Vagina (tissue), 2 donors: Measurements from ENCODE around the gene POLR2E. TPM values are rescaled to one million over a fixed set of nuclear protein-coding genes. Genes with fewer than 3 reads are reported as not detected.
A peak's percentile ranks its signal among the peaks of the same experiment; 100 is the strongest.

Experiments used
- DNase-seq, 2 donors: peaks; one replicate each; pipeline ENCODE4 v3.0.0-alpha.2; 2017; ENCODE audit errors: extremely low spot score in 2 of 2
- H3K27ac ChIP-seq: fragments of 200-600 bp; sonication (generic); one replicate; pipeline ENCODE4 v1.5.1; 2019
- H3K27me3 ChIP-seq: fragments of 200-600 bp; sonication (generic); one replicate; pipeline ENCODE4 v1.5.1; 2019
- H3K36me3 ChIP-seq, 2 donors: fragments of 200-600 bp; sonication (generic); one replicate each; pipeline ENCODE4 v1.5.1; 2017 to 2019
- H3K4me1 ChIP-seq: fragments of 200-600 bp; sonication (generic); one replicate; pipeline ENCODE4 v1.5.1; 2019
- H3K4me3 ChIP-seq, 2 donors: fragments of 200-600 bp; sonication (generic); 1 replicate in 1 of 2; 2 replicates in 1 of 2; pipeline ENCODE4 v1.5.1; 2016 to 2019
- H3K9me3 ChIP-seq: fragments of 200-600 bp; sonication (generic); one replicate; pipeline ENCODE4 v1.5.1; 2019
- CTCF ChIP-seq, 3 experiments: fragments of 450-650 bp in 2 of 3; fragments of 200-600 bp in 1 of 3; sonication (generic) in 1 of 3; IDR thresholded peaks; one replicate each; pipeline ENCODE4 v1.5.1; 2017 to 2019; ENCODE audit warnings: antibody characterized with exemption in 3 of 3, mild to moderate bottlenecking in 2 of 3, moderate library complexity in 2 of 3
- POLR2A ChIP-seq, 2 donors: fragments of 450-650 bp; IDR thresholded peaks; one replicate each; pipeline ENCODE4 v1.6.1; 2017; ENCODE audit warnings: antibody characterized with exemption in 2 of 2, mild to moderate bottlenecking in 2 of 2, moderate library complexity in 2 of 2
- POLR2AphosphoS5 ChIP-seq, 2 donors: sonication (generic); formaldehyde crosslinking; IDR thresholded peaks; one replicate each; pipeline ENCODE4 v1.9.0; 2017; ENCODE audit warnings: antibody characterized with exemption in 2 of 2, mild to moderate bottlenecking in 2 of 2, low read depth in 1 of 2; ENCODE audit not compliant: insufficient read depth in 1 of 2
- intact Hi-C: fragments of 100-400 bp; cut with DNase I; formaldehyde crosslinking; loops from one replicate; pipeline ENCODE4 v1.15.1; 2023
- total RNA-seq: library from RNA; depleted of rRNA; stranded (reverse); fragments of >200 nt; gene quantifications from one replicate; pipeline ENCODE4 v1.2.3, GENCODE V29; 2016

The POLR2E gene
- total RNA-seq, 1 donor from 2014 or later, result 83.7 TPM

GRCh38 chr19:1082165-1082927 is 12.8 kb downstream of the POLR2E start:
- Histone ChIP-seq H3K27me3 (no peaks in the 10 kb centered on the region), H3K4me1 (peaks cover 24% of the 10 kb centered on the region), H3K36me3 (peaks cover 0 to 4% of the 10 kb centered on the region in 2 donors), H3K27ac (peak overlapping the region; percentile 20), H3K4me3 (peak overlapping the region in 1 of 2 donors; percentile 20), H3K9me3 (no peaks in the 10 kb centered on the region)
- intact Hi-C loops, result no loop called here
- no peak for TF ChIP-seq CTCF (IDR thresholded peaks at IDR 0.05)
- no peak for TF ChIP-seq POLR2AphosphoS5 (IDR thresholded peaks at IDR 0.05; ENCODE audit: insufficient read depth in 1 of 2, low read depth in 1 of 2)
- no peak for TF ChIP-seq POLR2A (IDR thresholded peaks at IDR 0.05)
- no peak for DNase-seq

- no peak overlapping the region for H3K4me3 ChIP-seq
- no peak for TF ChIP-seq POLR2A (IDR thresholded peaks at IDR 0.05)
- TF ChIP-seq CTCF (IDR thresholded peaks at IDR 0.05), result no peak
- no peak for TF ChIP-seq POLR2AphosphoS5 (IDR thresholded peaks at IDR 0.05; ENCODE audit: insufficient read depth in 1 of 2, low read depth in 1 of 2)
- no peak for DNase-seq
- no peaks in the 10 kb centered on the region for H3K9me3 ChIP-seq
- no peak overlapping the region for H3K27ac ChIP-seq
- H3K27me3 ChIP-seq, result no peaks in the 10 kb centered on the region
- intact Hi-C loops, result no loop called here
- peaks cover 0 to 4% of the 10 kb centered on the region in 2 donors for H3K36me3 ChIP-seq
- H3K4me1 ChIP-seq, result peaks cover 27% of the 10 kb centered on the region
These were observed 13.6 kb downstream of the POLR2E start for GRCh38 chr19:1081301-1082164.

- no peak overlapping the region for H3K4me3 ChIP-seq
- H3K36me3 ChIP-seq, result peaks cover 0 to 4% of the 10 kb centered on the region in 2 donors
- DNase-seq, result no peak
- no peaks in the 10 kb centered on the region for H3K27me3 ChIP-seq
- TF ChIP-seq CTCF (IDR thresholded peaks at IDR 0.05) (no peak), POLR2A (IDR thresholded peaks at IDR 0.05) (no peak), POLR2AphosphoS5 (IDR thresholded peaks at IDR 0.05; ENCODE audit: insufficient read depth in 1 of 2, low read depth in 1 of 2) (no peak)
- peaks cover 28% of the 10 kb centered on the region for H3K4me1 ChIP-seq
- intact Hi-C loops, result no loop called here
- no peak overlapping the region for H3K27ac ChIP-seq
- no peaks in the 10 kb centered on the region for H3K9me3 ChIP-seq
These were observed 14.6 kb downstream of the POLR2E start for GRCh38 chr19:1080360-1081161.

- Histone ChIP-seq H3K27me3 (no peaks in the 10 kb centered on the region), H3K9me3 (no peaks in the 10 kb centered on the region), H3K4me1 (peaks cover 29% of the 10 kb centered on the region), H3K27ac (no peak overlapping the region), H3K36me3 (peaks cover 0 to 4% of the 10 kb centered on the region in 2 donors), H3K4me3 (no peak overlapping the region)
- DNase-seq, result no peak
- intact Hi-C loops, result no loop called here
- no peak for TF ChIP-seq POLR2A (IDR thresholded peaks at IDR 0.05)
- no peak for TF ChIP-seq CTCF (IDR thresholded peaks at IDR 0.05)
- no peak for TF ChIP-seq POLR2AphosphoS5 (IDR thresholded peaks at IDR 0.05; ENCODE audit: insufficient read depth in 1 of 2, low read depth in 1 of 2)
These were observed 15.5 kb downstream of the POLR2E start for GRCh38 chr19:1079566-1080111.
